ENCODE measurements around the gene SETSIP.

- TF ChIP-seq, protein P1, sequence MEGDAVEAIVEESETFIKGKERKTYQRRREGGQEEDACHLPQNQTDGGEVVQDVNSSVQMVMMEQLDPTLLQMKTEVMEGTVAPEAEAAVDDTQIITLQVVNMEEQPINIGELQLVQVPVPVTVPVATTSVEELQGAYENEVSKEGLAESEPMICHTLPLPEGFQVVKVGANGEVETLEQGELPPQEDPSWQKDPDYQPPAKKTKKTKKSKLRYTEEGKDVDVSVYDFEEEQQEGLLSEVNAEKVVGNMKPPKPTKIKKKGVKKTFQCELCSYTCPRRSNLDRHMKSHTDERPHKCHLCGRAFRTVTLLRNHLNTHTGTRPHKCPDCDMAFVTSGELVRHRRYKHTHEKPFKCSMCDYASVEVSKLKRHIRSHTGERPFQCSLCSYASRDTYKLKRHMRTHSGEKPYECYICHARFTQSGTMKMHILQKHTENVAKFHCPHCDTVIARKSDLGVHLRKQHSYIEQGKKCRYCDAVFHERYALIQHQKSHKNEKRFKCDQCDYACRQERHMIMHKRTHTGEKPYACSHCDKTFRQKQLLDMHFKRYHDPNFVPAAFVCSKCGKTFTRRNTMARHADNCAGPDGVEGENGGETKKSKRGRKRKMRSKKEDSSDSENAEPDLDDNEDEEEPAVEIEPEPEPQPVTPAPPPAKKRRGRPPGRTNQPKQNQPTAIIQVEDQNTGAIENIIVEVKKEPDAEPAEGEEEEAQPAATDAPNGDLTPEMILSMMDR (IDR thresholded peaks at IDR 0.05; ENCODE audit: low read depth, low read length, missing input control), result no peak
- no peak for TF ChIP-seq MAX (IDR thresholded peaks at IDR 0.05)
- no peak for TF ChIP-seq TAF1 (conservative IDR thresholded peaks at IDR 0.05)
- TF ChIP-seq REST (IDR thresholded peaks at IDR 0.05), result no peak
- no peak for TF ChIP-seq GABPA (IDR thresholded peaks at IDR 0.05 in 1 of 2, conservative IDR thresholded peaks at IDR 0.05 in 1 of 2)
- no peak for TF ChIP-seq YY1 (IDR thresholded peaks at IDR 0.05)
- TF ChIP-seq, protein P2, sequence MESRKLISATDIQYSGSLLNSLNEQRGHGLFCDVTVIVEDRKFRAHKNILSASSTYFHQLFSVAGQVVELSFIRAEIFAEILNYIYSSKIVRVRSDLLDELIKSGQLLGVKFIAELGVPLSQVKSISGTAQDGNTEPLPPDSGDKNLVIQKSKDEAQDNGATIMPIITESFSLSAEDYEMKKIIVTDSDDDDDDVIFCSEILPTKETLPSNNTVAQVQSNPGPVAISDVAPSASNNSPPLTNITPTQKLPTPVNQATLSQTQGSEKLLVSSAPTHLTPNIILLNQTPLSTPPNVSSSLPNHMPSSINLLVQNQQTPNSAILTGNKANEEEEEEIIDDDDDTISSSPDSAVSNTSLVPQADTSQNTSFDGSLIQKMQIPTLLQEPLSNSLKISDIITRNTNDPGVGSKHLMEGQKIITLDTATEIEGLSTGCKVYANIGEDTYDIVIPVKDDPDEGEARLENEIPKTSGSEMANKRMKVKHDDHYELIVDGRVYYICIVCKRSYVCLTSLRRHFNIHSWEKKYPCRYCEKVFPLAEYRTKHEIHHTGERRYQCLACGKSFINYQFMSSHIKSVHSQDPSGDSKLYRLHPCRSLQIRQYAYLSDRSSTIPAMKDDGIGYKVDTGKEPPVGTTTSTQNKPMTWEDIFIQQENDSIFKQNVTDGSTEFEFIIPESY (IDR thresholded peaks at IDR 0.05), result no peak
- TF ChIP-seq RAD21 (IDR thresholded peaks at IDR 0.05), result no peak
- TF ChIP-seq, protein P3, sequence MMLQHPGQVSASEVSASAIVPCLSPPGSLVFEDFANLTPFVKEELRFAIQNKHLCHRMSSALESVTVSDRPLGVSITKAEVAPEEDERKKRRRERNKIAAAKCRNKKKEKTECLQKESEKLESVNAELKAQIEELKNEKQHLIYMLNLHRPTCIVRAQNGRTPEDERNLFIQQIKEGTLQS (IDR thresholded peaks at IDR 0.05), result no peak
- TF ChIP-seq JUND (IDR thresholded peaks at IDR 0.05), result no peak
Observed at GRCh38 chr1:92108631-92109030, 33.4 kb upstream of the SETSIP start.
